Osteoblast (primary cell): ENCODE data around the gene RFX2. TPM values are rescaled to one million over a fixed set of nuclear protein-coding genes. Genes with fewer than 3 reads are reported as not detected.
A peak's percentile ranks its signal among the peaks of the same experiment; 100 is the strongest.

Experiments
- DNase-seq: peaks from one replicate; pipeline ENCODE4 v3.0.0; 2011; ENCODE audit warnings: low spot score, mixed read lengths; ENCODE audit not compliant: insufficient read length; ENCODE audit errors: missing footprints
- H2AFZ ChIP-seq: 2 replicates; pipeline ENCODE4 v1.6.0; 2011; ENCODE audit warnings: mild to moderate bottlenecking, low read length
- H3K27ac ChIP-seq: 2 replicates; pipeline ENCODE4 v1.5.1; 2011; ENCODE audit warnings: mild to moderate bottlenecking, low read depth, low read length, moderate library complexity
- H3K27me3 ChIP-seq: 2 replicates; pipeline ENCODE4 v1.6.0; 2012; ENCODE audit warnings: mild to moderate bottlenecking, control low read depth, inconsistent platforms, low read length, moderate library complexity; ENCODE audit not compliant: insufficient read depth
- H3K36me3 ChIP-seq: 2 replicates; pipeline ENCODE4 v1.5.1; 2011; ENCODE audit warnings: mild to moderate bottlenecking, low read length, control low read depth, moderate library complexity; ENCODE audit not compliant: insufficient read depth
- H3K4me1 ChIP-seq: 2 replicates; pipeline ENCODE4 v1.5.1; 2011; ENCODE audit warnings: mild to moderate bottlenecking, low read length, control low read depth, moderate library complexity; ENCODE audit not compliant: insufficient read depth
- H3K4me2 ChIP-seq: 2 replicates; pipeline ENCODE4 v1.6.0; 2011; ENCODE audit warnings: mild to moderate bottlenecking, low read length; ENCODE audit not compliant: insufficient read depth
- H3K4me3 ChIP-seq: fragments of 200-600 bp; sonication (generic); 3 replicates; pipeline ENCODE4 v1.5.1; 2012; ENCODE audit warnings: mild to moderate bottlenecking, low read length, inconsistent platforms; ENCODE audit not compliant: insufficient read depth
- H3K79me2 ChIP-seq: 2 replicates; pipeline ENCODE4 v1.6.0; 2012; ENCODE audit warnings: mild to moderate bottlenecking, low read length, control low read depth, inconsistent platforms; ENCODE audit not compliant: insufficient read depth
- H3K9me3 ChIP-seq: 2 replicates; pipeline ENCODE4 v1.5.1; 2011; ENCODE audit warnings: low read depth, low read length, control low read depth
- H4K20me1 ChIP-seq: 2 replicates; pipeline ENCODE4 v1.6.0; 2012; ENCODE audit warnings: mild to moderate bottlenecking, low read length, control low read depth; ENCODE audit not compliant: insufficient read depth
- total RNA-seq: library from RNA; depleted of rRNA; stranded (reverse); fragments of >200 nt; gene quantifications from 2 replicates; pipeline ENCODE4 v1.2.3, GENCODE V29; 2012
- TF ChIP-seq, protein P1 (sequence below): IDR thresholded peaks from 2 replicates; pipeline ENCODE4 v1.5.1; 2011; ENCODE audit warnings: mild to moderate bottlenecking, low read depth, low read length, moderate library complexity; ENCODE audit errors: extremely low read depth

RFX2 gene
- total RNA-seq, 1 donor: 6.2 TPM

DNA sequence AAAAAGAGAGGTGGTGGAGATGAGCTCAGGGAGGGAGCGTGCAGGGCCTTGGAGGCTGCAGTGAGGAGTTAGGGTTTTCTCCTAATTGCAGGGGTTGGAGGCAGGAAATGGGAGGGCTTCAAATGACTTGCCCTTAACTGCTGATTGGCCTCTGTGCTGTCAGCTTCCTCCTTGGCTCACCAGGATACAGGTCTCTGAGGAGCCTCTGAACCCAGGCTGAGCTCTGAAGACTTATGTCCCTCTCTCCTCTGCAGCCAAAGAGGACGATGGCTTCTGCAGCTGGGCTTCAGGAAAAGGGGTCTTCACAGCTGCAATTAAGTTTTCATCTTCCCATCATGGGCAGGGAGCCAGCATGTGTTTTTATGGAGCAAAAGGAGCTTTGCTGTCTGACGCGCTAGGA, 125.7 kb downstream of the RFX2 start:
- Histone ChIP-seq H4K20me1 (no peaks in the 10 kb centered on the region), H3K79me2 (peaks cover 2% of the 10 kb centered on the region), H3K27me3 (no peaks in the 10 kb centered on the region), H3K4me1 (peaks cover 27% of the 10 kb centered on the region), H3K36me3 (no peaks in the 10 kb centered on the region), H3K4me3 (no peak overlapping the region), H3K9me3 (no peaks in the 10 kb centered on the region), H3K4me2 (no peak overlapping the region), H3K27ac (no peak overlapping the region), H2AFZ (peak overlapping the region; percentile 77)
- TF ChIP-seq, protein P1, sequence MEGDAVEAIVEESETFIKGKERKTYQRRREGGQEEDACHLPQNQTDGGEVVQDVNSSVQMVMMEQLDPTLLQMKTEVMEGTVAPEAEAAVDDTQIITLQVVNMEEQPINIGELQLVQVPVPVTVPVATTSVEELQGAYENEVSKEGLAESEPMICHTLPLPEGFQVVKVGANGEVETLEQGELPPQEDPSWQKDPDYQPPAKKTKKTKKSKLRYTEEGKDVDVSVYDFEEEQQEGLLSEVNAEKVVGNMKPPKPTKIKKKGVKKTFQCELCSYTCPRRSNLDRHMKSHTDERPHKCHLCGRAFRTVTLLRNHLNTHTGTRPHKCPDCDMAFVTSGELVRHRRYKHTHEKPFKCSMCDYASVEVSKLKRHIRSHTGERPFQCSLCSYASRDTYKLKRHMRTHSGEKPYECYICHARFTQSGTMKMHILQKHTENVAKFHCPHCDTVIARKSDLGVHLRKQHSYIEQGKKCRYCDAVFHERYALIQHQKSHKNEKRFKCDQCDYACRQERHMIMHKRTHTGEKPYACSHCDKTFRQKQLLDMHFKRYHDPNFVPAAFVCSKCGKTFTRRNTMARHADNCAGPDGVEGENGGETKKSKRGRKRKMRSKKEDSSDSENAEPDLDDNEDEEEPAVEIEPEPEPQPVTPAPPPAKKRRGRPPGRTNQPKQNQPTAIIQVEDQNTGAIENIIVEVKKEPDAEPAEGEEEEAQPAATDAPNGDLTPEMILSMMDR: no peak
- DNase-seq: peak; percentile 68

DNA sequence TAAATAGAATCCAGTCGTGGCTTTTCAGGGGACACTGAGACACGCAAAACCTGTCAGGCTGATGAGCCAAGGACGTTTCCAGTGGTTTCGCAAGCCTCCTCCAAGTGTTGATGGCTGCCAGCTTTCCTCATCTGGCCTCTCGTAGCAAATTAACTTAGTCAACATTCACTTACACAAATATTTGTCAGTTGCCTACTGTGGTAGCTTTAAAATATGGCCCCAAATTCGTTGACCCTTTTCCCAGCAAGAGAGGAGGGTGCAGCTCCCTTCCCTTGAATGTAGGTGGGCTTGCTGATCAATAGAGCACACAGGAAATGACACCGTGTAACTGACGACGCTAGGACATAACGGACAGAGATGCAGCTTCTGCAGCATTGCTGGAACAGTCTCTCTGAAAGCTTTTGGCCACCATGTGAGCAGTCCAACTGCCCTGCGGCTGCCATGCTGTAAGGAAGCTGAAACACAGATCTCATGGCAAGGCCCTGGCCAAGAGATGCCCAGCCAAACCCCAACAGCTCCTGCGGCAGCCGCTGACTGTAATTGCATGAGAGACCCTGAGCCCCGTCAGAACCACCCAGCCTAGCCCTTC, 126.8 kb downstream of the RFX2 start:
- TF ChIP-seq, protein P1: no peak
- Histone ChIP-seq H3K27me3 (no peaks in the 10 kb centered on the region), H3K27ac (no peak overlapping the region), H3K4me3 (no peak overlapping the region), H2AFZ (no peak overlapping the region), H3K4me2 (no peak overlapping the region), H3K4me1 (peaks cover 36% of the 10 kb centered on the region), H3K79me2 (peaks cover 11% of the 10 kb centered on the region), H3K36me3 (no peaks in the 10 kb centered on the region), H4K20me1 (no peaks in the 10 kb centered on the region), H3K9me3 (no peaks in the 10 kb centered on the region)
- DNase-seq: peak; percentile 14

DNA sequence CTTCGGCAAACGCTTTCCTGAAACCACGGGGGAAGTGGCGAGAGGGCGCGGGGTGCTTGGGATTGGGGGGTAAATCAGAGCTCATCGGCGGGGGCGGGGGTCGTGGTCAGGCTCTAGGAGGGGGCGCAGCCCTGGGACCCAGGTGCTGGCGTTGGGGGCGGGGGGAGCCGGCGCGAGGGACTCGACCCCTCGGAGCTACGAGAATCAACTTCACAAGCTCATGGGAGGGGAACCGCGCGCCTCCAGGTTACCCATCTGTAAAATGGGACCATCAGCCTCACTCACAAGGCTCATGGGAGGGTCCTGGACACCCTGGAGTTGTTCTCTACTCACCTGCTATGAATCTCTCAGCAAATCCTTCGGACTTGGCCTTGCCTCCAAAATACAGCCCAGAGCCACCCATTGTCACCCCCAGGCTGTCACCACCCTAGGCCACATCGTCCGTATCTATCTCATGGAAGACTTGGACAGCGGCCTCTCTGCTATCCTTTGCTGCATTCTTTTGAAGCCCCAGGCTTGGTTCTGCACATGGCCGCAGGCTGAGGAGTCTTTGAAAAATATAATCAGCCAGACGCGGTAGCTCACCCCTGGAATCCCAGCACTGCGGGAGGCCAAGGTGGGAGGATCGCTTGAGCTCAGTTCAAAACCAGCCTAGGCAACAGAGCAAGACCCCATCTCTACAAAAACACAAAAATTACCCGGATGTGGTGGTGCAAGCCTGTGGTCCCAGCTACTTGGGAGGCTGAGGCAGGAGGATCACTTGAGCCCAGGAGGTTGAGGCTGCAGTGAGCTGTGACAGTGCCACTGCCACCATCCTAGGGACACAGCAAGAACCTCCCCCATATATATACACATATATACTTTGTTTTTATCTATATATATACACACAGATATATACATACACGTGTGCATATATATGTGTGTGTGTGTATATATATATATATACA, 131.4 kb downstream of the RFX2 start:
- Histone ChIP-seq H3K79me2 (peaks cover 54% of the 10 kb centered on the region), H3K27me3 (no peaks in the 10 kb centered on the region), H3K27ac (peak overlapping the region; percentile 78), H3K4me1 (peaks cover 35% of the 10 kb centered on the region), H4K20me1 (peaks cover 28% of the 10 kb centered on the region), H3K4me2 (peak overlapping the region; percentile 92), H3K36me3 (peaks cover 7% of the 10 kb centered on the region), H2AFZ (peak overlapping the region; percentile 89), H3K9me3 (no peaks in the 10 kb centered on the region), H3K4me3 (peak overlapping the region; percentile 89)
- TF ChIP-seq, protein P1: no peak
- DNase-seq: peak; percentile 37
